Lung (tissue), 12 donors: Measurements from ENCODE around the gene DDX10. TPM values are rescaled to one million over a fixed set of nuclear protein-coding genes. Genes with fewer than 3 reads are reported as not detected.
A peak's percentile ranks its signal among the peaks of the same experiment; 100 is the strongest.

Experiments used
- ATAC-seq: fragments of 200-7000 bp; cut with Tn5 transposase; one replicate; pipeline ENCODE4 v1.9.1; 2020; ENCODE audit warnings: moderate number of reproducible peaks; ENCODE audit not compliant: insufficient read depth, low FRiP score
- DNase-seq, 3 donors: peaks; one replicate each; pipeline ENCODE4 v3.0.0-alpha.2; 2013 to 2017
- H3K27ac ChIP-seq, 2 donors: one replicate each; pipeline ENCODE4 v1.5.1; 2013; ENCODE audit warnings: mild to moderate bottlenecking in 2 of 2, moderate library complexity in 2 of 2, control low read depth in 1 of 2, inconsistent platforms in 1 of 2, low read depth in 1 of 2, low read length in 1 of 2
- H3K27me3 ChIP-seq, 3 donors: one replicate each; pipeline ENCODE4 v1.5.1; 2013; ENCODE audit warnings: low read length in 2 of 3; ENCODE audit not compliant: control insufficient read depth in 3 of 3, insufficient read depth in 3 of 3
- H3K36me3 ChIP-seq, 4 donors: one replicate each; pipeline ENCODE4 v1.5.1; 2013; ENCODE audit warnings: low read length in 4 of 4, mild to moderate bottlenecking in 1 of 4, moderate library complexity in 1 of 4; ENCODE audit not compliant: control insufficient read depth in 4 of 4, insufficient read depth in 4 of 4
- H3K4me1 ChIP-seq, 5 donors: one replicate each; pipeline ENCODE4 v1.5.1; 2013; ENCODE audit warnings: low read length in 5 of 5, mild to moderate bottlenecking in 2 of 5, moderate library complexity in 1 of 5; ENCODE audit not compliant: control insufficient read depth in 5 of 5, insufficient read depth in 5 of 5
- H3K4me3 ChIP-seq: one replicate; pipeline ENCODE4 v1.5.1; 2013; ENCODE audit warnings: mild to moderate bottlenecking, control low read depth, moderate library complexity
- H3K9ac ChIP-seq, 2 donors: one replicate each; pipeline ENCODE4 v1.5.1; 2013; ENCODE audit warnings: low read length in 2 of 2, control low read depth in 1 of 2; ENCODE audit not compliant: insufficient read depth in 1 of 2
- H3K9me3 ChIP-seq, 4 donors: one replicate each; pipeline ENCODE4 v1.5.1; 2013; ENCODE audit warnings: low read length in 3 of 4, mild to moderate bottlenecking in 1 of 4, moderate library complexity in 1 of 4; ENCODE audit not compliant: control insufficient read depth in 4 of 4, insufficient read depth in 3 of 4
- WGBS, 2 donors: extraction: QIAGEN DNeasy Blood & Tissue Kit; methylation state at CpG; one replicate each; pipeline ENCODE4 v1.1.7; 2013; 5-methylcytosine and 5-hydroxymethylcytosine counted together
- polyA plus RNA-seq, 2 donors: library from polyadenylated mRNA; stranded (reverse); fragments of 200-250 nt; gene quantifications; one replicate each; pipeline ENCODE4 v1.2.1, GENCODE V29; 2013
- total RNA-seq, 2 donors: library from RNA; depleted of rRNA in 1 of 2; stranded (reverse); fragments of >200 nt in 1 of 2; gene quantifications; one replicate each; pipeline ENCODE4 v1.2.1, GENCODE V29; 2014 to 2021
- TF ChIP-seq, protein P1 (sequence below): IDR thresholded peaks from 2 replicates; pipeline ENCODE4 v1.5.1; 2012; ENCODE audit warnings: mild to moderate bottlenecking; ENCODE audit errors: control extremely low read depth, extremely low read depth
- donor health status: control.
- donor health status: control.
- donor health status: Bipolar disorder and iron deficiency.
- donor health status: healthy.
- donor health status: DM: yes; HTN: yes; CAD: no.

DDX10 gene
- total and polyA plus RNA-seq, 4 donors = 13.9 to 30.5 (median 18.8) TPM

- peaks cover 0 to 45% (median 12%) of the 10 kb centered on the region in 5 donors for H3K4me1 ChIP-seq
- H3K27ac ChIP-seq = peak overlapping the region; percentile 6 to 56
- ATAC-seq = no peak
- no peak overlapping the region for H3K9ac ChIP-seq
- H3K9me3 ChIP-seq = no peaks in the 10 kb centered on the region
- peaks cover 0 to 2% (median 0%) of the 10 kb centered on the region in 4 donors for H3K36me3 ChIP-seq
- H3K4me3 ChIP-seq = no peak overlapping the region
- TF ChIP-seq, protein P1, sequence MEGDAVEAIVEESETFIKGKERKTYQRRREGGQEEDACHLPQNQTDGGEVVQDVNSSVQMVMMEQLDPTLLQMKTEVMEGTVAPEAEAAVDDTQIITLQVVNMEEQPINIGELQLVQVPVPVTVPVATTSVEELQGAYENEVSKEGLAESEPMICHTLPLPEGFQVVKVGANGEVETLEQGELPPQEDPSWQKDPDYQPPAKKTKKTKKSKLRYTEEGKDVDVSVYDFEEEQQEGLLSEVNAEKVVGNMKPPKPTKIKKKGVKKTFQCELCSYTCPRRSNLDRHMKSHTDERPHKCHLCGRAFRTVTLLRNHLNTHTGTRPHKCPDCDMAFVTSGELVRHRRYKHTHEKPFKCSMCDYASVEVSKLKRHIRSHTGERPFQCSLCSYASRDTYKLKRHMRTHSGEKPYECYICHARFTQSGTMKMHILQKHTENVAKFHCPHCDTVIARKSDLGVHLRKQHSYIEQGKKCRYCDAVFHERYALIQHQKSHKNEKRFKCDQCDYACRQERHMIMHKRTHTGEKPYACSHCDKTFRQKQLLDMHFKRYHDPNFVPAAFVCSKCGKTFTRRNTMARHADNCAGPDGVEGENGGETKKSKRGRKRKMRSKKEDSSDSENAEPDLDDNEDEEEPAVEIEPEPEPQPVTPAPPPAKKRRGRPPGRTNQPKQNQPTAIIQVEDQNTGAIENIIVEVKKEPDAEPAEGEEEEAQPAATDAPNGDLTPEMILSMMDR = no peak
- DNase-seq = peak in 1 of 3 donors; percentile 15
- no peaks in the 10 kb centered on the region for H3K27me3 ChIP-seq
- WGBS, 2 donors = 44 to 58% methylated on average over 1 of the region's 1 CpG
Observed at GRCh38 chr11:108853864-108854263, 189.0 kb downstream of the DDX10 start.

GRCh38 chr11:108854346-108854745 is 189.5 kb downstream of the DDX10 start:
- peaks cover 0 to 2% (median 0%) of the 10 kb centered on the region in 4 donors for H3K36me3 ChIP-seq
- peak overlapping the region in 1 of 2 donors; percentile 56 for H3K27ac ChIP-seq
- no peaks in the 10 kb centered on the region for H3K27me3 ChIP-seq
- WGBS, 2 donors = 35 to 41% methylated on average over 2 of the region's 2 CpGs
- TF ChIP-seq, protein P1 = no peak
- H3K9ac ChIP-seq = no peak overlapping the region
- ATAC-seq (no peak), DNase-seq (peak in 1 of 3 donors; percentile 22)
- H3K4me3 ChIP-seq = no peak overlapping the region
- no peaks in the 10 kb centered on the region for H3K9me3 ChIP-seq
- peaks cover 0 to 45% (median 12%) of the 10 kb centered on the region in 5 donors for H3K4me1 ChIP-seq

GRCh38 chr11:108857382-108857781 is 192.5 kb downstream of the DDX10 start:
- Histone ChIP-seq H3K9me3 (no peaks in the 10 kb centered on the region), H3K27me3 (no peaks in the 10 kb centered on the region), H3K36me3 (peaks cover 0 to 2% (median 0%) of the 10 kb centered on the region in 4 donors), H3K27ac (peak overlapping the region in 1 of 2 donors; percentile 33), H3K4me3 (no peak overlapping the region), H3K9ac (no peak overlapping the region), H3K4me1 (peaks cover 0 to 19% (median 10%) of the 10 kb centered on the region in 5 donors)
- DNase-seq (peak in 1 of 3 donors; percentile 38), ATAC-seq (no peak)
- WGBS, 2 donors = 77 to 80% methylated on average over 5 of the region's 5 CpGs
- TF ChIP-seq, protein P1 = no peak

DNA sequence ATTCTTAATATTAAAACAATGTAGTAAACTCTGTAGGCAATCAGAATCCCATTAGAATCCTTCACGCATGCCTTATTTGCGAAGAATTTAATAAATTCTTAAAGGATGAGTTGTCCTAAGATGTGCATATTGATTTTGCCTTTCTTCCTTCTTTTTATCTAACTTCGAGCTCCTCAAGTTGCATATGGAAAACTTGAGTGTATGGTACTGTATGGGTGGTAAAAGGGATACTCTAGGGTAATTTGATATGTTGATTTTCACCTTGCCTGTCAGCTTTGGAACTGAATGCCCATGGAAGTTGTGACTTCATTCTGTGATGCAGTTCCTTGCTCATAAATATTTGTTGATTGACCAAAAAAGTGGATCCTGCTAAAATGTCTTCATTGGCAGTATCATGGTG is 193.8 kb downstream of the DDX10 start:
- TF ChIP-seq, protein P1 = no peak
- 95 to 97% methylated on average over 3 of the region's 3 CpGs for WGBS, 2 donors
- Histone ChIP-seq H3K27ac (no peak overlapping the region), H3K9ac (no peak overlapping the region), H3K4me3 (no peak overlapping the region), H3K9me3 (no peaks in the 10 kb centered on the region), H3K4me1 (peaks cover 0 to 10% (median 4%) of the 10 kb centered on the region in 5 donors), H3K27me3 (no peaks in the 10 kb centered on the region), H3K36me3 (no peaks in the 10 kb centered on the region)
- ATAC-seq (no peak), DNase-seq (no peak)
